IMR-90 (cell line): Measurements from ENCODE around the gene POLG2. TPM values are rescaled to one million over a fixed set of nuclear protein-coding genes. Genes with fewer than 3 reads are reported as not detected.

Experiments
- ATAC-seq: fragments of 200-7000 bp; cut with Tn5 transposase; 2 replicates; pipeline ENCODE4 v1.9.1; 2020; ENCODE audit warnings: low read depth, mild to moderate bottlenecking, moderate library complexity
- BruUV-seq: library from RNA; stranded (reverse); fragments of 400-500 nt; replicated peaks from 2 replicates; lab custom pipeline; 2021; lab: Mats Ljungman, UMichigan
- CTCF ChIA-PET: fragments of 300-600 bp; formaldehyde crosslinking; extraction: SDS; loops from one replicate; lab custom pipeline; 2021; ENCODE audit warnings: antibody characterized with exemption; lab: Yijun Ruan, JAX
- POLR2A ChIA-PET: fragments of 300-600 bp; sonication (Branson Sonifier 250); formaldehyde crosslinking; loops from one replicate; lab custom pipeline; 2022; ENCODE audit warnings: antibody characterized with exemption; ENCODE audit not compliant: unreplicated experiment; lab: Charles Lee
- DNase-seq: peaks from one replicate; pipeline ENCODE4 v3.0.0; 2013
- H2AFZ ChIP-seq: replicated peaks from 2 replicates; pipeline ENCODE3; 2013; ENCODE audit warnings: low read length, mild to moderate bottlenecking; ENCODE audit not compliant: poor library complexity
- H2AK5ac ChIP-seq: 2 replicates; pipeline ENCODE4 v1.6.1; 2013; ENCODE audit warnings: low read depth, low read length, inconsistent platforms
- H2AK9ac ChIP-seq: replicated peaks from 2 replicates; pipeline ENCODE3; 2013; ENCODE audit warnings: mild to moderate bottlenecking, low read depth, low read length, moderate library complexity; ENCODE audit not compliant: poor library complexity
- H2BK120ac ChIP-seq: 2 replicates; pipeline ENCODE4 v1.6.1; 2013; ENCODE audit warnings: low read depth, low read length, inconsistent platforms
- H2BK15ac ChIP-seq: 3 replicates; pipeline ENCODE4 v1.6.1; 2013; ENCODE audit warnings: low read depth, low read length, inconsistent platforms
- H2BK20ac ChIP-seq: 2 replicates; pipeline ENCODE4 v1.6.1; 2013; ENCODE audit warnings: low read depth, mild to moderate bottlenecking, inconsistent platforms, low read length, moderate library complexity
- H2BK5ac ChIP-seq: 2 replicates; pipeline ENCODE4 v1.6.1; 2013; ENCODE audit warnings: mild to moderate bottlenecking, low read depth, low read length, inconsistent platforms; ENCODE audit not compliant: poor library complexity, severe bottlenecking
- H3K14ac ChIP-seq: replicated peaks from 2 replicates; pipeline ENCODE4 v1.6.1; 2013; ENCODE audit warnings: low read depth, low read length, inconsistent platforms
- H3K18ac ChIP-seq: 2 replicates; pipeline ENCODE4 v1.6.1; 2013; ENCODE audit warnings: low read depth, low read length, control low read depth
- H3K23ac ChIP-seq: 2 replicates; pipeline ENCODE4 v1.6.1; 2013; ENCODE audit warnings: low read depth, low read length, inconsistent platforms
- H3K27ac ChIP-seq: 2 replicates; pipeline ENCODE4 v1.5.1; 2013; ENCODE audit warnings: mild to moderate bottlenecking, control low read depth, low read length; ENCODE audit not compliant: insufficient read depth
- H3K27me3 ChIP-seq: 2 replicates; pipeline ENCODE4 v1.6.1; 2013; ENCODE audit warnings: low read length; ENCODE audit not compliant: control insufficient read depth, insufficient read depth
- H3K36me3 ChIP-seq: 2 replicates; pipeline ENCODE4 v1.6.1; 2013; ENCODE audit warnings: low read length, mixed read lengths; ENCODE audit not compliant: control insufficient read depth, insufficient read depth
- H3K4ac ChIP-seq: 2 replicates; pipeline ENCODE4 v1.6.1; 2013; ENCODE audit warnings: low read depth, low read length, inconsistent platforms
- H3K4me1 ChIP-seq: 2 replicates; pipeline ENCODE4 v1.6.1; 2013; ENCODE audit warnings: low read length, mixed read lengths; ENCODE audit not compliant: control insufficient read depth, insufficient read depth
- H3K4me2 ChIP-seq: 2 replicates; pipeline ENCODE4 v1.6.1; 2013; ENCODE audit warnings: low read depth, mild to moderate bottlenecking, control low read depth, low read length, moderate library complexity
- H3K4me3 ChIP-seq: 2 replicates; pipeline ENCODE4 v1.5.1; 2013; ENCODE audit warnings: low read depth, mild to moderate bottlenecking, control low read depth, low read length, moderate library complexity; ENCODE audit not compliant: insufficient read depth
- H3K56ac ChIP-seq: 2 replicates; pipeline ENCODE4 v1.6.1; 2013; ENCODE audit warnings: low read length, inconsistent platforms; ENCODE audit not compliant: insufficient read depth; ENCODE audit errors: extremely low read depth
- H3K79me1 ChIP-seq, 2 experiments: 2 replicates each; pipeline ENCODE4 v1.6.1; 2013; ENCODE audit warnings: low read length in 2 of 2, inconsistent platforms in 1 of 2, low read depth in 1 of 2
- H3K9ac ChIP-seq: 2 replicates; pipeline ENCODE4 v1.6.1; 2013; ENCODE audit warnings: low read depth, low read length, control low read depth
- H3K9me1 ChIP-seq: 2 replicates; pipeline ENCODE4 v1.6.1; 2013; ENCODE audit warnings: low read length, inconsistent platforms; ENCODE audit not compliant: insufficient read depth
- H3K9me3 ChIP-seq: 2 replicates; pipeline ENCODE4 v1.6.1; 2013; ENCODE audit warnings: low read length; ENCODE audit not compliant: control insufficient read depth, insufficient read depth
- H4K20me1 ChIP-seq: 2 replicates; pipeline ENCODE4 v1.6.1; 2013; ENCODE audit warnings: low read length, inconsistent platforms; ENCODE audit not compliant: insufficient read depth
- H4K5ac ChIP-seq: 2 replicates; pipeline ENCODE4 v1.6.1; 2013; ENCODE audit warnings: mild to moderate bottlenecking, low read depth, low read length, control low read depth
- H4K8ac ChIP-seq, 2 experiments: 2 replicates each; pipeline ENCODE4 v1.6.1; 2013; ENCODE audit warnings: low read depth in 2 of 2, low read length in 2 of 2, control low read depth in 1 of 2, inconsistent platforms in 1 of 2
- H4K91ac ChIP-seq: 2 replicates; pipeline ENCODE4 v1.6.1; 2013; ENCODE audit warnings: low read depth, low read length, inconsistent platforms; ENCODE audit not compliant: insufficient read depth
- BHLHE40 ChIP-seq: fragments of 150-350 bp; IDR thresholded peaks from 2 replicates; pipeline ENCODE4 v1.6.1; 2016; ENCODE audit warnings: mild to moderate bottlenecking, low read depth, low read length
- CEBPB ChIP-seq: IDR thresholded peaks from 2 replicates; pipeline ENCODE4 v1.6.1; 2012; ENCODE audit warnings: low read depth, low read length, improper control_type of control experiment
- CHD1 ChIP-seq: IDR thresholded peaks from 2 replicates; pipeline ENCODE4 v1.6.1; 2012; ENCODE audit warnings: low read depth, low read length, improper control_type of control experiment
- CTCF ChIP-seq: conservative IDR thresholded peaks from 2 replicates; pipeline ENCODE4 v1.5.1; 2012; ENCODE audit warnings: mild to moderate bottlenecking, low read depth, low read length, improper control_type of control experiment
- ELK1 ChIP-seq: fragments of 150-350 bp; IDR thresholded peaks from 2 replicates; pipeline ENCODE4 v1.6.1; 2016; ENCODE audit warnings: low read depth, mild to moderate bottlenecking, low read length, moderate library complexity, borderline replicate concordance
- FOS ChIP-seq: fragments of 150-350 bp; IDR thresholded peaks from 2 replicates; pipeline ENCODE4 v1.6.1; 2016; ENCODE audit warnings: low read depth, low read length
- MAFK ChIP-seq: IDR thresholded peaks from 2 replicates; pipeline ENCODE4 v1.6.1; 2012; ENCODE audit warnings: low read depth, low read length, improper control_type of control experiment
- MAZ ChIP-seq: IDR thresholded peaks from 2 replicates; pipeline ENCODE4 v1.6.1; 2012; ENCODE audit warnings: low read depth, mild to moderate bottlenecking, low read length, improper control_type of control experiment, moderate library complexity, borderline replicate concordance
- MXI1 ChIP-seq: IDR thresholded peaks from 2 replicates; pipeline ENCODE4 v1.6.1; 2012; ENCODE audit warnings: low read depth, mild to moderate bottlenecking, low read length, moderate library complexity, borderline replicate concordance
- NFE2L2 ChIP-seq: fragments of 150-350 bp; IDR thresholded peaks from 2 replicates; pipeline ENCODE4 v1.6.1; 2016; ENCODE audit warnings: low read depth, mild to moderate bottlenecking, low read length
- POLR2A ChIP-seq: IDR thresholded peaks from 2 replicates; pipeline ENCODE4 v1.6.1; 2012; ENCODE audit warnings: mild to moderate bottlenecking, low read depth, low read length
- RAD21 ChIP-seq: IDR thresholded peaks from 2 replicates; pipeline ENCODE4 v1.6.1; 2012; ENCODE audit warnings: low read length, improper control_type of control experiment
- RCOR1 ChIP-seq: IDR thresholded peaks from 2 replicates; pipeline ENCODE4 v1.6.1; 2012; ENCODE audit warnings: mild to moderate bottlenecking, low read length, improper control_type of control experiment; ENCODE audit not compliant: insufficient replicate concordance
- RFX5 ChIP-seq: IDR thresholded peaks from 2 replicates; pipeline ENCODE4 v1.8.0; 2012; ENCODE audit warnings: low read depth, mild to moderate bottlenecking, low read length, moderate library complexity
- SMC3 ChIP-seq: fragments of 150-350 bp; IDR thresholded peaks from 2 replicates; pipeline ENCODE4 v1.6.1; 2016; ENCODE audit warnings: low read depth, mild to moderate bottlenecking, antibody characterized with exemption, low read length, moderate library complexity
- WGBS, 2 experiments: methylation state at CpG; one replicate each; pipeline versions ENCODE4 v1.1.5 to v1.1.7; 2013; ENCODE audit warnings: missing lambda C conversion rate in 2 of 2; ENCODE audit not compliant: insufficient read length in 1 of 2; ENCODE audit errors: extremely low coverage in 2 of 2; 5-methylcytosine and 5-hydroxymethylcytosine counted together
- dilution Hi-C: fragments of 300-500 bp; cut with HindIII; formaldehyde crosslinking; loops from one replicate; pipeline ENCODE4 v1.14.3; 2018; ENCODE audit warnings: low sequenced_read_pairs; ENCODE audit not compliant: unreplicated experiment
- in situ Hi-C: fragments of 300-500 bp; cut with MboI; formaldehyde crosslinking; loops from 3 replicates; pipeline ENCODE4 v1.14.3; 2019; ENCODE audit warnings: low sequenced_read_pairs, inconsistent platforms, mixed read lengths
- intact Hi-C: fragments of 100-400 bp; cut with micrococcal nuclease; formaldehyde crosslinking; loops from 2 replicates; pipeline ENCODE4 v1.10.0; 2022
- polyA plus RNA-seq, 3 experiments: library from polyadenylated mRNA; depleted of rRNA; stranded (reverse); fragments of >200 nt; gene quantifications; 2 replicates each; pipeline ENCODE4 v1.2.3, GENCODE V29; 2012; ENCODE audit warnings: low replicate concordance in 1 of 3
- total RNA-seq: library from RNA; depleted of rRNA; stranded (reverse); fragments of >200 nt; gene quantifications from 2 replicates; pipeline ENCODE4 v1.2.3, GENCODE V29; 2012
- TF ChIP-seq, protein P1 (sequence below): fragments of 150-350 bp; IDR thresholded peaks from 2 replicates; pipeline ENCODE4 v1.6.1; 2017; ENCODE audit warnings: mild to moderate bottlenecking, antibody characterized with exemption, low read length, low read depth

The POLG2 gene
- total and polyA plus RNA-seq, 2 of the 4 experiments (the other 2 are of a cell fraction), result 7.0 to 7.7 TPM

- H3K9me3 ChIP-seq, result no peaks in the 10 kb centered on the region
- H2AK9ac ChIP-seq, result no peak overlapping the region
- TF ChIP-seq NFE2L2, result no peak
- TF ChIP-seq, protein P1, sequence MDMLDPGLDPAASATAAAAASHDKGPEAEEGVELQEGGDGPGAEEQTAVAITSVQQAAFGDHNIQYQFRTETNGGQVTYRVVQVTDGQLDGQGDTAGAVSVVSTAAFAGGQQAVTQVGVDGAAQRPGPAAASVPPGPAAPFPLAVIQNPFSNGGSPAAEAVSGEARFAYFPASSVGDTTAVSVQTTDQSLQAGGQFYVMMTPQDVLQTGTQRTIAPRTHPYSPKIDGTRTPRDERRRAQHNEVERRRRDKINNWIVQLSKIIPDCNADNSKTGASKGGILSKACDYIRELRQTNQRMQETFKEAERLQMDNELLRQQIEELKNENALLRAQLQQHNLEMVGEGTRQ, result no peak
- TF ChIP-seq CHD1, result no peak
- no peak for TF ChIP-seq FOS
- TF ChIP-seq MAFK, result no peak
- no peak for TF ChIP-seq CEBPB
- TF ChIP-seq RAD21, result no peak
- TF ChIP-seq RCOR1, result no peak
- TF ChIP-seq POLR2A, result no peak
- no peak for TF ChIP-seq SMC3
- no peak for TF ChIP-seq ELK1
- no peak for TF ChIP-seq BHLHE40
- TF ChIP-seq CTCF, result no peak
- no peak for TF ChIP-seq MXI1
- no peak for TF ChIP-seq RFX5
- no peak for TF ChIP-seq MAZ
- no peak overlapping the region for H3K18ac ChIP-seq
- H3K79me1 ChIP-seq, result no peaks in the 10 kb centered on the region
- no TSS peak for BruUV-seq
- dilution Hi-C loops (no loop called here), intact Hi-C loops (no loop called here), in situ Hi-C loops (no loop called here)
- POLR2A ChIA-PET, result no interaction called here
- WGBS, 2 experiments, result no CpG with 5 or more reads among the region's 8 CpGs
- no peak overlapping the region for H2BK15ac ChIP-seq
- H3K27me3 ChIP-seq, result no peaks in the 10 kb centered on the region; the same call in none of the 2 replicates
- DNase-seq (no peak), ATAC-seq (no peak)
- H3K4me1 ChIP-seq, result peaks cover 8% of the 10 kb centered on the region
- CTCF ChIA-PET, result no interaction called here
- no peak overlapping the region for H2AFZ ChIP-seq
- no peak overlapping the region for H3K23ac ChIP-seq
- H4K5ac ChIP-seq, result no peak overlapping the region
- H3K4ac ChIP-seq, result no peak overlapping the region
- no peaks in the 10 kb centered on the region for H4K20me1 ChIP-seq
- H4K91ac ChIP-seq, result no peak overlapping the region
- H3K56ac ChIP-seq, result no peak overlapping the region
- H2BK20ac ChIP-seq, result no peak overlapping the region
- no peak overlapping the region for H3K4me2 ChIP-seq
- H3K9ac ChIP-seq, result no peak overlapping the region
- H2BK120ac ChIP-seq, result no peak overlapping the region
- H3K9me1 ChIP-seq, result peaks cover 11% of the 10 kb centered on the region; the same call in 1 of the 2 replicates
- H4K8ac ChIP-seq, result no peak overlapping the region
- H3K14ac ChIP-seq, result no peak overlapping the region
- no peaks in the 10 kb centered on the region for H3K36me3 ChIP-seq
- H2BK5ac ChIP-seq, result no peak overlapping the region
- H2AK5ac ChIP-seq, result no peak overlapping the region
- no peak overlapping the region for H3K27ac ChIP-seq
- H3K4me3 ChIP-seq, result no peak overlapping the region
Measured at GRCh38 chr17:64460955-64461354, 35.9 kb downstream of the POLG2 start.
